Activated CD8-positive, alpha-beta memory T cell treated with anti-CD3 and anti-CD28 coated beads, Interleukin-2, amount 50 U/mL, for 24 hours (primary cell): ENCODE data around the gene ZNF514.

Experiments
- DNase-seq: peaks from one replicate; pipeline ENCODE4 v3.0.0-alpha.2; 2020; ENCODE audit errors: extremely low read depth

The ZNF514 gene

DNA sequence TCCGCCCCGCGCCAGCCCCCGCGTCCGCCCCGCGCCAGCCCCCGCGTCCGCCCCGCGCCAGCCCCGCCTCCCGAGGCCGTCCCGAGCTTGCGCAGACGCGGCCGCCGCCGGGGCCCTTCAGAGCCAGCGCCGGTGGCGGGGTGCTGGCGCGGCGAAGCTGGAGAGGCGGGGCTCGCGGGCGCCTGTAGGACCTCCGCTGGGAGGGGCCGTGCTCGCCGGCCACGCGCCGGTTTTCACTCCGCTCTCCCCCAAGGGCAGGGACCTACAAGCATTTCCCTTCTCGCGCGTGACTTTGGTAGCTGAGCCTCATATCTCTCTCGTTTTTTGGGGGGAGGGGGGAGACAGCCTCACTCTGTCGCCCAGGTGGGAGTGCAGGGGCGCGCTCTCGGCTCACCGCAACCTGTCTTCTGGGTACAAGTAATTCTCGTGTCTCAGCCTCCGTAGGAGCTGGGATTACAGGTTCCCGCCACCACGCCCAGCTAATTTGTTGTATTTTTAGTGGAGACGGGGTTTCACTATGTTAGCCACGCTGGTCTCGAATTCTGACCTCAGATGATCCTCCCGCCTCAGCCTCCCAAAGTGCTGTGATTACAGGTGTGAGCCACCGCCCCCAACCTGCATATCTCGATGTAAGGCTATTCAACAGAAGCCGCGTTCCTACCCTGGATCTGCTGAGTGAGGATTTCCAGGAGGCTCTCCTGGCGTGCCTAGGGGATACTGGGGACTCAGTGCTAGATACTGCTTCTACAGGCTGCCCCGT is at the start of gene ZNF514:
Gene ZNF514 (minus strand): TSS at position 159 of the 760 bp plus-strand sequence. CDS start 6,595 bp downstream, outside the sequence.
- no peak for DNase-seq

GRCh38 chr2:95208106-95208505 is 48.5 kb upstream of the ZNF514 start:
- no peak for DNase-seq

GRCh38 chr2:95207111-95207961 is 47.7 kb upstream of the ZNF514 start, which contains the start of gene ZNF892:
ZNF892 (plus strand) TSS chr2:95207521; CDS start chr2:95207816, 295 bp downstream.
- peak; percentile 60 for DNase-seq

DNA sequence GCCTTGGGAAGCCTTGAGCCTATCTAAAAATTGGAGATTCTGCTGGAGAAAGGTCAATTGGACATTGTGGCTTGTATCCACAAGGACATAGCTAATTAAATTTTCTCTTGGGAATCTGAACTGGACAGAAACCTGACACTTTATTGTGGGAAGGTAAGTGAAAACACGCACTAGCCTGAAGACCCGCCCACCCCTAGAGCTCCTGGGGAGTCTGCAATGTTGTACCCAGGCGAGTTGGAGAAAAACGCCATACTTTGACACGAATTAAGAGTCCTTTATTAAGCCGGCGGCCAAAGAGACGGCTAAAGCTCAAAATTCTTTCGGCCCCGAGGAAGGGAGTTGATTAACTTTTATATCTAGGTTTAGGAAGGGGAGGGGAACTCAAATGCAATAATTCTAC is 46.4 kb upstream of the ZNF514 start:
- no peak for DNase-seq

- DNase-seq = no peak
Observed at GRCh38 chr2:95204396-95204795, 44.7 kb upstream of the ZNF514 start.

GRCh38 chr2:95203911-95204310 is 44.3 kb upstream of the ZNF514 start:
- DNase-seq = no peak

DNA sequence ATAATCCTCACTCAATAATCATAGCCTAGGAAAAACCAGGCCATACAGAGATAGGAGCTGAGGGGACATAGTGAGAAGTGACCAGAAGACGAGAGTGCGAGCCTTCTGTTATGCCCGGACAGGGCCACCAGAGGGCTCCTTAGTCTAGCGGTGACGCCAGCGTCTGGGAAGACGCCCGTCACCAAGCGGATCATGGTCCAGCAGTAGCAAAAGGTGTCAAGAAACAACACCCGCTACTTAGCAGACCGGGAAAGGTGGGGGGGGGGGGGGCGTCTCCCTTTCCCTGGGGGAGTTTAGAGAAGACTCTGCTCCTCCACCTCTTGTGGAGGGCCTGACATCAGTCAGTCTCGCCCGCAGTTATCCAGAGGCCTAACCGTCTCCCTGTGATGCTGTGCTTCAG is 33.3 kb upstream of the ZNF514 start:
- peak; percentile 6 for DNase-seq

DNA sequence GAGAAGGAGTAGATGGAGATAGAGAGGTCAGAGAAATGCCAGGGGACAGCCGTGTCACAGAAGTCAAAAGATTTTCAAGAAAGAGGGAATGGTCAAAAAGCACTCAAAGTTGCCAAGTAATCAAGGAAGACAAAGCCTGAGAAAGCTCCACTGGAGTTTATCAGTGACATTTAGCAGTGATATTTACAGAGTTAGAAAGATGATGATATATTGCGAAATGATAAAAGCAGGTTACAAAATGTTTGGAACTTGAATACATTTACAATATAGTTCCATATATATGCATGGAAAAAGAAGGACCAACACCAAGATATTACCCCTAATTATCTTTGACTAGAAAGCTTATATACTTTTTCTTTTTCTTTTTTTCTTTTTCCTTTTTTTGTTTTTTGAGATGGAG is 26.3 kb upstream of the ZNF514 start:
- no peak for DNase-seq

- no peak for DNase-seq
Observed at GRCh38 chr2:95185197-95185596, 25.5 kb upstream of the ZNF514 start.

GRCh38 chr2:95181774-95182173 is 22.1 kb upstream of the ZNF514 start:
- no peak for DNase-seq

GRCh38 chr2:95179451-95179850 is 19.8 kb upstream of the ZNF514 start:
- no peak for DNase-seq

DNA sequence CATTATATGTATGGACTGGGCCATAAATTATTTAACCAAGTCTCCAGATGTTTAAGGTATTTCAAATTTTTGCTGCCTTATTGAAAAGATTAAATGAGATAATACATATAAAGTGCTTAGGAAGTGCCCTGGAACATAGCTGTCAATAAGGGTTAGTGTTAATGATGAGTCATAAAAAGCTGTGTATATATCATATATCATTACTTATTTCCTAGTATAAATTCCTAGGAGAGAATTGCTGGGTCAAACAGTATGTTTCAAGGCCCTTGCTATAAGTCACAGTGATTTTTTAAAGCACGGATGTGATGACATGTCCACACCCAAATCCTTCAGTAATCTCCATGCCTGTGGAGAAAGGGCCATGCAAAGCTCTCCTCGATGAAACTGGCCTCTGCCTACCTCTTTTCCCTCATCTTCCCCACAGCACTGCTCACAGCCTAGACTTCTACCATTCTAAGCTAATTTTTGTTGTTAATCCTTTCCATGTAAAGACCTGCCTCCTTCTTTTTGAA is 14.4 kb upstream of the ZNF514 start:
- DNase-seq = no peak

DNA sequence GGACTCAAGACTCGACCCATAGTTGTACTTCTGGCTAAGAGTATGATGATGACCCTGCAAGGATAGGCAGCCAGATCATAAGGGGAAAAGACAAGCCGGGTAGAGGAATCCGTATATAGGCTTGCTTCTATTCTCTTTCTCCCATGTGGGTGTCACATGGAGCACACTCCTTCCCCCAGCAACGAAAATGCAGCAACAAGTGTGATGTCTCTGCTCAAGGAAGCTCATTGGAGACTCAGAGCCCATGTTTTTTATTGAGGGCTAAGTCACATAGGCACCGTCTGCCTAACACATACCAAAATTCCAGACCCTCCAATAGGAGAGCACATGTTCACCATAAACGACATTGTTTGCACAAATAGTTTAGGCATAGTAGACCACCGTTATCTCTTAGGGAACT is 12.3 kb upstream of the ZNF514 start:
- no peak for DNase-seq

DNA sequence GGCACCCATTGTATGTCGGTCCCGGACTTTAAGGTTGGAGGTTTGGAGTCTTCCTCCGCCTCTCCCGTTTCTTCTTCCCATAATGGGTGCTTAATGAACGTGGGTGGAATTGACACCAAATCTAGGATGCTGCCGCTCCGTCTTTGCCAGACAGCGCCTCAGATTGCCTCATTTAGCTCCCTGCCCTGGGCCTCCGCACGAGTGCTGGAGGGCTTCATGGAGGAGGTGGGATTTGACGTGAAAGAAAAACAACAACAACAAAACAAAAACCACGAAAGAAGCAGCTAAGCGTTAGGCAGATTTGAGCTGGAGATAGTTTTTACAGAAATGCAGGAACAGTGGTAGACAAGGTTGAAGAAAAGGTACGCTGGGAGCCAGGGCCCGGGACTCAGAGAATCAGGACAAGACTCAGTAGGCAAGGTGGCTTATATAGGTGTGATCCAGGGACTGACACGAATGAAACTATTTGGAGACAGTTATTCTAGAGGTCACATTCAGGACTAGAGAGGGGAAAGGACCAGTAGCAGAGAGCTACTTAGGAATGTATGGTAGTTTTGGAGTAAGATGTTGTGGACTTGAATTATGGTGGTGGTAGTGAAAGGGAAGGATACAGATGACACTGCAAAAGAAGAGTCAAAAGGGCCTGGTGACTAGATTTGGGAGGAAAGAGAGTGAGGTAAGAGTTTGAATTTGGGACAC is 6.6 kb upstream of the ZNF514 start:
- DNase-seq = no peak

DNA sequence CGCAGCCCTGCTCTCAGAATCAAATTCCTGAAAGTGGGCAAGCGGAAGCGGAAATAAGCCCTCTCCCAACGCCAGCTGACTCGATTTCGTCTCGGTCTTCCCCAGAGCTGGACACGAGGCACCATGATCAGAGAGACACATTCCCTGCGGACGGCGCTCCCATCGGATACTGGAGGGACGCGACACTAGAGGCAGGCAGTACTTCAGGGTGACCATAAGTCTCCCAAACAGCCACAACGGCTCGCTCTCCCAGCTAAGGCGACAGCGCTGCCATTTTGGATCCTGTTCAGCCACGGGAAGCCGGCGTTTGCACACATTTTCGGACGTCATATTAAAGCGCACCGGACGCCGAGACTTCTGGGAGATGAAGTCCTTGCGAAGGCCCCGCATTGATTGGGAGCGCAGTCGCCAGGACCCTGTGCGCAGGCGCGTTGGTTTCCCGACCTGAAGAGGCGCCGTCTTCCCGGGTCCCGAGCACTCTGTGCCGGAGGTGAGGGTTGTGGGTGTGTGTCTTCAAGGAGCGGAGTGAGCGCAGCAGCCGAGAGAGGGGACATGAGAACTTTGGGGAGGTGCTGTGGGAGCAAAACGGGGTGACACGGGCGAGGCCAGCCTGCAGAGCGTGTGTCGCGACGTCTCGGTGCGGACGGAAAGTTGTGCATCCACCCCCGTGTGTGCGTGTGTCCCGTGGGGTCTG is 5.9 kb upstream of the ZNF514 start, which contains the start of gene ZNF2:
Gene ZNF2 (plus strand): TSS at position 439 of the 694 bp plus-strand sequence. CDS start 10,418 bp downstream, outside the sequence.
- peak; percentile 96 for DNase-seq

DNA sequence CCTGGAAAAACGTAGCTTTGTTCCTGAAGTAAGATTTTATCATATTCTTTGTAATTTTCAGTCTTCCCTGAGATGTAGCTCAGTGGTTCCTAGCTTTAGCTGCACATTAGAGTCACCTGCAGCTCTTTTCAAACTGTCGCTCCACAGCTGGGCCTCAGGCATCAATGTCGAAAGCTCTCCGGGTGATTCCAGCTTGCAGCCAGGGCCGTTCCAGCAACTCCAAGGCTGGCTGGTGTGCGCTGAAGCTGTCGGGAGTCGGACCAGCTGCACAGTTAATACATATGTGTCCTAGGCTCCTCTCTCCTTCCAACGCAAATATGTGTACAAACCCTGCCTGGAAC is 5.4 kb upstream of the ZNF514 start:
- no peak for DNase-seq

- no peak for DNase-seq
Observed at GRCh38 chr2:95158891-95159619, 593 bp downstream of the ZNF514 start.

GRCh38 chr2:95158441-95158840 is 1.2 kb downstream of the ZNF514 start:
- no peak for DNase-seq

- no peak for DNase-seq
Observed at GRCh38 chr2:95149397-95149984, 10.2 kb downstream of the ZNF514 start.

DNA sequence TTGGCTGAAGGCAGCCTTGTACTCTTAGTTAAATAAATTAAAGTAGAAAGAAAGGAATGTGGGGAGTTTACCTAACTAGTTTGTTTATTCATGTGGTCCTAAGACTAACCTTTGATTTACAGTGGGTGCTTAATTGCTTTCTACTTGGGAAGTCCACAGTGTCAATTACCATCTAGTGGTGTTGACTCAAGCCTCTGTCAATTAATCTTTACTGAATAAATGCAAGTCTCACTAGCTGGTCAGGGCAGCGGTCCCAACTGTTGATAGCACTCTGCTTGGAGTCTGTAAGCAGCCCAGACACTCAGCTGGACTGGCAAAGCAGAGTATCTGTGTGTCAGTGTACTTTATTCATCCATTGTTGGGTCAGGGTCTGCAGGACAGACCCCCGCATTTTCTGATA is 15.8 kb downstream of the ZNF514 start:
- no peak for DNase-seq
